ENCODE results near the gene ALK.

Gene ALK

DNA sequence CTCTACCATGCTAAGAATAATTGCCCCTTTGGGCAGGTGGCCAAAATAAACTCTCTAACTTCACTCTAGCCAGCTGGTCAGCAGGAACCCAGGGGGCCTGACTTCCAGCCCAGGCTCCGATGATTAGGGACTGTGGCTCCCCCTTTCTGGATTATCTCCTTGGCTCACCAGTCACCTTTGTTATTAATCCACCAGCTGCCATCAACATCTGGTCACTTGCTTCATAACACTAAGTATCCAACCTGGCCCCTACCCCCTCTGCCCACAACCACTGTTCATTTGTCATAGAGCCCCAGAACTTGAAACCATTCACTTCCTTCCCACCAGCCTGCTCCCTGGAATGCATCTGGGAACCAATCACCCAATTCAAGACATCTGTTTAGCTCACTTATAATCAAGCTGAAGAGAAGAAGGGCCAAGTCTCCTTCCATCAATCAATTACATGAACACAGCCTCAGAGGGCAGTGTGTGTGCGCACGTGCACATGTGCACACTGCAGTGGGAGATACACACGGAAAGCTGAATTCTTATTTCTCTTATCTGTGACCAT, 215.1 kb downstream of the ALK start:
- DNase-seq: peak; percentile 88

- DNase-seq: peak; percentile 86
These were observed 215.8 kb downstream of the ALK start for GRCh38 chr2:29705616-29706015.

DNA sequence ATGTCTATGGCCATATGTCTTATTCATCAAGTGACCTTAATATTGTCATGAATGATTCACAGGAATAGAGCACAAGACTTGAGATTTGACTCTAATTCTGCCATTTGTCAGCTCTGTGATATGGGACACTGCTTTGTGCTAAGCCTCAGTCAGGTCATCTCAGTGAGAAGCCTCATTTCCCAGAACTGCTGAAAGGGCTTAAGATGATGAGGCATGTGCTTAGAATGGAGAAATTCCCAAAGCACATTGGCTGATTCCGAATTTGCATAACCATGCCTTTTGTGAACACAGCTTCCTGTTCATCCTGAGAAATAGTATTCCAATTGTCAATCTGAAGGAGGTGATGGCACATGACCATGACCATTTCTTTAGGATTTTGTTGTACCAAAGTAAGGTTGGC, 218.1 kb downstream of the ALK start:
- no peak for DNase-seq

GRCh38 chr2:29702276-29702675, 219.1 kb downstream of the ALK start:
- DNase-seq: no peak

GRCh38 chr2:29700560-29700959, 220.8 kb downstream of the ALK start:
- DNase-seq: no peak

- no peak for DNase-seq
These were observed 222.3 kb downstream of the ALK start for GRCh38 chr2:29699045-29699444.

DNA sequence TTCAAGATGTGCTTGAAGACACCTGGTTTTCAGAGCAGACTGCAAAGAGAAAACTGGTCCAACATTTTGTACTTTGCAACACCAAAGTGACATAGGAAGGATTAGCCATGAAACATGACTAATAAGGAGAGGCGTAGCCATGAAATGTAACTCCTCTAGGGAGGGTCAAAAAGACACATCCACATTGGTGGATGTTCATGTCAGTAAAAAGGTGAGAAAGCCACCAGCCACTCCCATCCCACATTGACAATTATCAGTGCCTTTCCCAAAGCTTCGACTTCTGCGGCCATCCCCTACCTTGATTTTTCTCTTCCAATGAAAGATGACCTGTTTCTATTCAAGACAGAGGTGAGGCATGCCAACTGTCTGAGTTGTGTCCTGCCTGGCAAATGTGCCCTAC, 223.2 kb downstream of the ALK start:
- no peak for DNase-seq

DNA sequence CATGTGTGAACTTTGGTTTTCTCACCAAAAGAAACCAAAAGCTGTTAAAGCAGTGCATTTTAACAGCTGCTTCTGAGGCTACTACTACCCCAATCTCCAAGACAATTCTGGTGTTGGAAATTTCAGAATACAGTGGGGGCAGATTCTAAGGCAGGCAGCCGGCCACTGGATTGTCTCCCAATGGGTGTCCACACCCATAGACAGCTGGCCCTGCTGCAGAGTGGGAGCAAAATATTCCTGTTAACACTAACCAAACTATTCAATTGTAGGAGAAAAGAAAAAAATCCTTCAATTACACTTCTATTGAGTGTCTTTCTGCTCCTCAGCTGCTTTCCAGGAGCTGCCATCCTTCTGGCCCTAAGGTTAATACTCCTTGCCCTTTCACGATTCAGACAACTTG, 223.7 kb downstream of the ALK start:
- DNase-seq: no peak

DNA sequence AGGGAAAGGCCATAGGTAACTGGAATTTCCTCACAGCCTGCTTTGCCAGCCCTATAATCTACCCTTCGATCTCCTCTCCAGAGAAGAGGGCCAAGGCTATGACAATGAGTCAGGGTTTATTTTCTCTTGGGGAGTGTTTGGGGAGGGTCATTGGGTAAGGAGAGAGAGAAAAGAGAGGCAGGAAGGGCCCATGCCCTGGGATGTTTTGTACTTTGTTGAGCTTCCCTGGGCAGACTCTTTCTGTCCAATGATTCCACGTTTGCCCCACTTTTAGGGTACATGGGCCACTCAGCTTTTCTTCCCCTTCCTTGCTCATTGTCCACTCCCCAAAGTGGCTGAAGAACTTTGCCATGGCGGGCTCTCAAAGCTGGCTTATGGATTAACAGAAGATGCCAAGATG, 224.2 kb downstream of the ALK start:
- no peak for DNase-seq

- DNase-seq: no peak
These were observed 226.6 kb downstream of the ALK start for GRCh38 chr2:29694741-29695140.

GRCh38 chr2:29691391-29691950, 229.9 kb downstream of the ALK start:
- no peak for DNase-seq

DNA sequence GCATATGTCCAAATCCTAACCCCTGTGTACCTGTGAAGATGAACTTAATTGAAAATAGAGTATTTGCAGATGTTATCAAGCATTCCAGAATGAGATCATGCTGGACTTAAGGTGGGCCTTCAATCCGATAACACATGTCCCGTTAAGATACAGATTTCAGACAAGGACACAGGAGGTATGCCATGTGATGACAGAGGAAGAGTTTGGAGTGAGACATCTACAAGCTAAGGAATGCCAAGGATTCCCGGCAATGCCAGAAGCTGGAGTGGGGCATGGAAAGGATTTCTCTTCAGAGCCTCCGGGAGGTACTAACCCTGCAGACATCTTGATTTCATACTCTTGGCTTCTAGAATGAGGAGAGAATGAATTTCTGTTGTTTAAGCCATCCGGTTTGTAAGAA, 231.7 kb downstream of the ALK start:
- DNase-seq: no peak

GRCh38 chr2:29688429-29688828, 233.0 kb downstream of the ALK start:
- DNase-seq: peak; percentile 1

DNA sequence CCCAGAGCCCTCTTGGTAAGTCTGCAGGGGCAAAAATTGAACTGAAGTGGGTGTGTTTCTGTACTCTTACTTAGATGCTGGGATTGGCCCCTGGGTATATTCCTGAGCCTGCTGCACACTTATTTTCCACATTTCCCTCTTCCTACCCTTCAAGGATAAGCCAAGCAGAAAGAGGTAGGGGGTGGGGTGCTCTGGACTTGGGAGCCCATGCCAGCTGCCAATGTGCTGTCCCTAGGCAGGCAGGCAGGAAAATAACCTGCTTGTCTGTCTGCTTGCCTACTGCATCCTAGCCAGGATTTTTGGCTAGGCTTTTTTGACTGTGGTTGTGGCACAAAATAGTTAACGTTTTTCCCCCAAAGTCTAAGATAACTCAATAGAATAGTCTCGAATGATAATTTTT, 234.3 kb downstream of the ALK start:
- no peak for DNase-seq

DNA sequence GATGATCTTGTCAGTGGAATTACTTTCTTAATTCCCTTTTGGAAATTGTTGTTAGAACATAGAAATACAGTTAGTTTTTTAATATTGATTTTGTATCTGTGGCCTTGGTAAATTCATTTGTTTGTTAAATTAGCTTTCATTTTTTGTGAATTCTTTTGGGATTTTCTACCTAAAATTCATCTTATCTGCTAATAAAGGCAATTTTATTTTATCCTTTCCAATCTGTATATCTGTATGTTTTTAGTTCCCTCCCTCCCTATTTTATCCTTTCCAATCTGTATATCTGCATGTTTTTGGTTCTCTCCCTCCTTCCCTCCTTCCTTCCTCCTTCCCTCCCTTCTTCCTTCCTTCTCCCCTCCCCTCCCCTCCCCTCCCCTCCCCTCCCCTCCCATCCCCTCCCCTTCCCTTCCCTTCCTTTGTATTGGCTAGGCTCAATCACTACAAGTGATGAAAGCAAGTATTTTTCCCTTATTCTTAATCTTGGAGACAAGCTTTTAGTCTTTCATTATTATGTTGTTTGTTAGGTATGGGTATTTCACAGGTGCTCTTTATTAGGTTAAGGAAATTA, 244.4 kb downstream of the ALK start:
- no peak for DNase-seq

GRCh38 chr2:29664578-29664977, 256.8 kb downstream of the ALK start:
- no peak for DNase-seq

DNA sequence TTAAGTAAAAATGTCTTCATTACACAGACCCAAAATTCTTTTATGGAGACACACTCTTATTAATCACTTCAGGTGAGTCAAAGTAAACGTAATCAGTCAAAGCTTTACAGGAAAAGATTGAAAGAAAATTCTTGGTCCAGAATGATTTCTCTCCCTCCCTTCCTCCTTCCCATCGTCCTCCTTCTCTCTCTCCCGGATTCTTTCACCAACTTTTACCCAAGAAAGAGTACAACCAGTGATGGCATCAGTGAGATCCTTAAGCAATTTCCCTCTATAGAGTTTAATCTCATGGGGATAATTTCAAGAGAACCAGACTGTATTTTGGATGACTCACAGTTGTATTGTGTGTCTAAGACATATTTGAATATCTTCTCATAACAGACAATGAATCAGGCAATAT, 258.1 kb downstream of the ALK start:
- DNase-seq: peak; percentile 5

DNA sequence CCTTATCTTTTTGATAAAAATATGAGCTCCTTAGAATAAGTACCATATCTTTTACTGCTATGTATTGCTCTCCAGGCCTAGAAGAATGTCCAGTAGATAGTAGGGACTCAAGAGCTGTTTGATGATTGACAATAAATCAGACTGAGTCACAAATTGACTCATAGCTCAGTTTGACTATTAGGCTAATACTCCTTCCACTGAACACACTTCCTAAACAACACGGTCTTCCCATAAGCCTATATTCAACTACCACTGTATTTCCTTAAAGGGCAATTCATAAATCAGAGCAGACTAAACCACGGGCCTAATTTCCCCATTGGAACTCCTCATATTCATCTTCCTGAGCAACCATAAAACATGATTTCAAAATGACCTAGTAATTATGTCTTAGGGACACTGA, 258.5 kb downstream of the ALK start:
- no peak for DNase-seq

GRCh38 chr2:29660201-29660600, 261.2 kb downstream of the ALK start:
- no peak for DNase-seq

GRCh38 chr2:29659178-29659577, 262.2 kb downstream of the ALK start:
- DNase-seq: no peak

DNA sequence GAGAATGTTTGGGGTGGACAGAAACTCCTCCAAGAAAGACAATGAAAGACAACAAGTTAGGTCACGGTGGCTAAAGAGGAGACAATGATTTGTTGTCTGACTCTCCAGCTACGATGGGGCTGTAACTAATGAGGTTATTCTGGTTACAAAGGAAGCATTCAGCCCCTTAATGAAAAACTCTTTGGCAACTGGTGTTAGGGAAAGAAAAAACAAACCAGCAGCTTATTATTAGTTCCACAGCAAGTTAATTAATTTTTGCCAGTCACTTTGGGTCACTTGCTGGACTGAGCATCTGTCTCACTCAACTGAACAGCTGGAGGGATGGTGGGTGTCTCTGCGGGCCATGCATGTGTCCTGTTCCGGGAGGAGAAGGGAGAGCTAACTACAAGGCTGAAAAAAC, 263.7 kb downstream of the ALK start:
- no peak for DNase-seq

DNA sequence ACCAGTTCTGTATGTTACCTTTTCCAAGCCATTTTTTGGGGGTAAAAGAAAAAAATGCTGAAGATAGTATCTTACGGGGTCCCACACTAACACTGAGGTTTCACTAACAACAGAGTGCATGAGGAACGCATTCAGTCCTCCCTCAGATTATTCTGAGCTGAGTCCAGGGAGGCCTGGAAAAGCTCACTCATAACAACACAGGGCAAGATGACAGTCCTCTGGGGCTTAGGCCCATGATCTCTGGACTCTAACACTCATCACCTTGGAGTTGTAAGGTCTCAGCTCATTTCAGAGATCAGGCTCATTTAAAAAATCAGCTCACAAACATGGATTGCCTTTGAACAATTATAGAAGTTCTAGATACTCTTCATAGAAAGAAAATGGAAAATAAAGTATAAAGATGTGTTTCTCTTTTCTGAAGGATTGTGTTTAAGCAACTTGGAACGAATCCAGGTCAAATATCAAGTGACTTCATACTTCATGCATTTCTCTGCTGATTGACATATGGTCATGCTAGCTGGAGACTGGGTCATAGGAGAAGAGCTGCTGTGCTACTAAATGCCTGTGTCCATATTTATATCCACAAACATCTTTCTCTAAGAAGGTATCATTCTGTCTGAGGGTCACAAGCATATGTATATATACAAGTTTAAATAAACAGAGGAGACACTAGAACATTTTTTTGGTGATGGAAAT, 265.8 kb downstream of the ALK start:
- DNase-seq: peak; percentile 7

GRCh38 chr2:29650631-29651097, 270.7 kb downstream of the ALK start:
- peak; percentile 80 for DNase-seq

GRCh38 chr2:29644949-29645348, 276.4 kb downstream of the ALK start:
- no peak for DNase-seq

All from NCI-H69 (cell line).